Retina (tissue), 1 donor: ENCODE measurements around the gene OR6C76.
"Not testable (repeated sequence)": the region's sequence is repeated elsewhere in the genome, so short reads cannot be mapped to it uniquely, and the experiment has no call there.

Experiments
- DNase-seq: peaks from one replicate; pipeline ENCODE4 v3.0.0-alpha.2; 2016

The OR6C76 gene

DNA sequence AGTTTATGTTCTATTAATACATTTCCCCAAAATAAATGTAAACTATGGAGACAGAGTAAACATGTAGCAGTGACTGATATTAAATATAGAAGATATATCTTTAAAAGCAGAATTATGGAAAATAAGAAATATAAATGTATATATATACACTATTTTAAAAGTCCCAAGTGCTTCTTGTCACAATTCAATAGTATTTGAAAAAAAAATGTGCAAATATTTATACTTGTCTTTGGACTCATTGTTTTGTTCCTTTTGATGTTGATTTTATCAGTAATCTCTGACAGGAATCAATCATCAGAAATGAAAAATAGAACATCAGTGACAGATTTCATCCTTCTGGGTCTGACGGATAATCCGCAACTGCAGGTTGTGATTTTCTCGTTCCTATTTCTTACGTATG, at the start of gene OR6C76:
TSS of gene OR6C76 (plus strand) at position 301 of the 400 bp plus-strand sequence. CDS start at position 301, 0 bp downstream.
- DNase-seq: no peak

DNA sequence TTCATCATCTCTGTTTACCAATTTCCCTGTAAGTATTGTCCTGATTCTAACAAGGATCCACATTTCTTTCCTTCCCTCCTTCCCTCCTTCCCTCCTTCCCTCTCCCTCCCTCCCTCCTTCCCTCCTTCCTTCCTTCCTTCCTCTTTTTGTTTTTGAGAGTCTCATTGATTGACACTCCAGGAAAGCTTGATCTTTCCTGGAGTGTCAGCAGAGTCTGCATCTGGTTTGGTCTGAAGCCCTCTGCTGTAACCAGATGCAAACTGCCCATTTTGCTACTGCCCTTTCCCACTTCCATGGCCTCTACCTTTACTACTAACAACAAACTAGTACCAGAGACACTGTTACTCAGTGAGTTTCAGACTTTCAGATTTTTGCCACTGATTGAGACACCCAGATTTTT, 40.2 kb upstream of the OR6C76 start:
- no peak for DNase-seq

DNA sequence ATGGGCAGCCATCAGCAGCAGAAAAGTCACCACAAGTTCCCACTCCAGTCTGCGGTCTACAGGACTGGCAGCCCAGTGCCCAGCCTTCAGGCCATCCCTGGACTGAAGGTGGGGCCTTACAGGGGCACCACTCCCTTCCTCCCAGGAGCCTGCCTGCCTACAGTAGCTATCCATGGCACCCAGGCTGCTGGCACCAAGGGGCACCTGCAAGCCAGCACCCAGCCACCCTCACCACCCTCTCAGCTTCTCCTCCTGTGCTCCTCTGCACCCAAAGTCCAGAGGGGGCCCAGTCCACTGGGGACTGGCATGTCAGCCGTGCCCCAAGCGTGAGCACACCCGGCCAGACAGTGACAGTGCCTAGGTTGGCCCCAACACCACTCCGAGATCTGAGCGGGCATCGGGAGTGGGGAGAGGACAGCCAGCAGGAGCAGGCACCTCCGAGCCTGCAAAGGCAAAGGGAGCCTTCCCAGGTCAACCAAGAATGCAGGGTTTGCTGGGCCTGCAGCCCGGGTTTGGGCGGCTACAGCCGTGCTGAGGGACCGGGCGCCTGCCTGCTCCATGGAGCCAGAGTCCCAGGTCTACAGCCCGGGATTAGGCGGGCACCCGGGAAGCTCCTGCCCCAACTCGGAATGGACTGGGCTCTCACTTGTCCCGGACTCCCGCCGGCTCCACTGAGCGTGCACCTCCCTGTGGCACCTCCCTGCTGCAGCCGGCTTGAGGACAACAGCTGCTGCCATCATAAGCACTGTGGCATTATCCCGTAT, 33.8 kb upstream of the OR6C76 start:
- DNase-seq: no peak

- no peak for DNase-seq
Measured at GRCh38 chr12:55396326-55396725, 29.7 kb upstream of the OR6C76 start.

GRCh38 chr12:55400229-55400628, 25.8 kb upstream of the OR6C76 start, which contains the start of gene OR6C65:
OR6C65 (plus strand) TSS chr12:55400529; CDS start chr12:55400529, 0 bp downstream.
- DNase-seq: no peak

- DNase-seq: no peak
Measured at GRCh38 chr12:55407866-55408265, 18.2 kb upstream of the OR6C76 start.

- not testable (repeated sequence) for DNase-seq
Measured at GRCh38 chr12:55409133-55409532, 16.9 kb upstream of the OR6C76 start.

- not testable (repeated sequence) for DNase-seq
Measured at GRCh38 chr12:55412138-55412537, 13.9 kb upstream of the OR6C76 start.

- DNase-seq: not testable (repeated sequence)
Measured at GRCh38 chr12:55413498-55414388, 12.3 kb upstream of the OR6C76 start.

- DNase-seq: peak; percentile 43
Measured at GRCh38 chr12:55414396-55414823, 11.6 kb upstream of the OR6C76 start.

- not testable (repeated sequence) for DNase-seq
Measured at GRCh38 chr12:55414889-55415288, 11.2 kb upstream of the OR6C76 start.

DNA sequence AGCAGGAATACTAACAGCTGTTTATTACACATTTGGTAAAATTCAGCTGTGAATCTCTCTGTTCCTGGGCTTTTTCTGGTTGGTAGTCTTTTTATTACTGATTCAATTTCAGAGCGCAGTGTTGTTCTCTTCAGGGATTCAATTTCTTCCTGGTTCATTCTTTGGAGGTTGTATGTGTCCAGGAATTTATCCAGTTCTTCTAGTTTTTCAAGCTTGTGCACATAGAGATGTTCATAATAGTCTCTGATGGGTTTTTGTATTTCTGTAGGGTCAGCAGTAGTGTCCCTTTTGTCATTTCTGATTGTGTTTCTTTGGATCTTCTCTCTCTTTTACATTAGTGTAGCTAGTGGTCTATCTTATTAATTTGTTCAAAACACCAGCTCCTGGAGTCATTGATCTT, 9.1 kb upstream of the OR6C76 start:
- DNase-seq: no peak

DNA sequence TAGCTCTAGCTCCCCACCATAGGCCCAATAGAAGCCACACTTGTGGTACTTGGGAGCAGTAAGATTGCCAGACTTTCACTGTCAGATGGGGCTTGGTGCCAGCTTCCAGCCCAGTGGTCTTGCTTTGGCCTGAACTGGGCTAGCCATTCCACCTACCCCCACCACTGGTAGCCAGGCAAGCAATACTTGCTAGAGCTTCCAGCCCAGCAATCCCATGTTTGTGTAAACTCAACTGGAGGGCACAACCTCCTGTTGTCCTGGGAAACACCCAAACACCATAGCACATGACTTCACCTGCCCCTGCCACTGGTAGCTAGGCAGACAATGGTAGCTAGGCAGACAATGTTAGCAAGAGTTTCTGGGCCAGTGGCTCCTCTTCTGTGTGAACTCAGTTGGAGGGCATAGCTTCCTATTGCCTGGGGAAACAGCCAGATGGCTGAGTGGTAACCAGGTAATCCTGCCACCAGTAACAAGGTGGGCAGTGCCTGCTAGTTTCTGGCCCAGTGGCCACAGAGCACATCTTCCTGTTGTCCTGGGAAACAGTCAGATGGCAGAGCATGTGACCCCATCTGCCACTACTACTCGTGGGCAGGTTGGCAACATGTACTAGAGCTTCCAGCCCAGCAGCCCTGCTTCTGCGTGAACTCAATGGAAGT, 5.6 kb upstream of the OR6C76 start:
- no peak for DNase-seq

DNA sequence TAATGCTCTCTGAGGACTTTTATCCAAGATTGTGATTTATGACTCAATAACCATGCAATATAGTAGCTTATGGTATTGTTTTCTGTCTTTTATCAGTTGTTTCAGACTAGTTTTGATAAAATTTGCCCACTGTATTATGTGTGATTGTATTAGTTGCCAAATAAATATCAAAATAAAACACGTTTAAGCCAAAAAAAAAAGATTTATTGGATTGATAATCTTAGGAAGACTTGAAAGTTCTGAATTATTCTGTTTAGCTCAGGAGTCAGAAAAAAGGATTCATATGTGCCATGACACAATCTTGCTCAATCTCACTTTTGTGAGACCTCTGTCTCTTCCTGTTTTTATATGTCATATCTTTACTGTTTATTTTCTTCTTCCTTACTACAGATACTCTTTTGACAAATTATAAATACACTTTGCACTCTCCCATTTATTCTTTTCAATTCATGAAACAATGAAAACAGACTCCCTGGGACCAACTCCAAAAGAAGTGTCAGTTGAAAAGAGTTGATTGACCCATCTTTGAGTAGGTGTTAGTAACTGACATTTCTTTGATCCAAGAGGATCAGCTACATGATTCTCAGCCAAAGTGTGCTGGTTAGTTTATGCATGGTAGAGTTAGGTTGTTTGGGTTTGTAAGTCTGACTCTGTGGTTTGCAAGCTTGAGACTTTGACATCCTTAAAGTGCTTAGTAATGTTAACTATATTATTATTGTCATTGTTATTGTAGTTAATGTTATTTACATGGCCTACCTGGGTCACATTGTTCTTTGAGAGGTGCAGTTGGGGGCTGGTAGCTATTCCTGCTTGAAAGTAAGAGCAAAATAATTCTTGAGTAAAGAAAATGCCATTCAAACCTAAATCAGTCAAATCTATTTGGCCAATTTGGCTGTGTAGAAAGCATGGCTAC, 2.5 kb downstream of the OR6C76 start:
- no peak for DNase-seq

- not testable (repeated sequence) for DNase-seq
Measured at GRCh38 chr12:55441233-55441632, 15.2 kb downstream of the OR6C76 start.

DNA sequence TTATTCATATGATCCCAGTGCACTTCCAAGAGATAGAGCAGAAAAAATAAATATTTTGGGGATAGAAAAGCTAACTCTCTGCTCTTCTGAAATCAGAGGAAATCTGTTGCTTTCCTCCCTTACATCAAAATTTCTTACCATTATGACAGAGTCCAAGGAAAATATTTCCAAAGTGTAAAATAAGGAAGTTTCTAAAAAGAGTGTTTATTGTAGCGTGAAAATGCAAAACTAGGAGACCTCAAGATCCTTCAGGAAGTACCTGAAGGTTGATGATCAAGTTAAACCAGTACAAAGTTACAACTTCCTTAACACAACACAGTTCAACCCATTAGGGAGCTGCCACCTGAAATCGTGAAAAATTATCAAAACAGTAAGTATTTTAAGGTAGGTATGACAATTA, 17.7 kb downstream of the OR6C76 start, which contains the start of gene OR6C2:
TSS of gene OR6C2 (plus strand) at position 301 of the 400 bp plus-strand sequence. CDS start 8,138 bp downstream, outside the sequence.
- no peak for DNase-seq

GRCh38 chr12:55445357-55445756, 19.3 kb downstream of the OR6C76 start:
- no peak for DNase-seq

DNA sequence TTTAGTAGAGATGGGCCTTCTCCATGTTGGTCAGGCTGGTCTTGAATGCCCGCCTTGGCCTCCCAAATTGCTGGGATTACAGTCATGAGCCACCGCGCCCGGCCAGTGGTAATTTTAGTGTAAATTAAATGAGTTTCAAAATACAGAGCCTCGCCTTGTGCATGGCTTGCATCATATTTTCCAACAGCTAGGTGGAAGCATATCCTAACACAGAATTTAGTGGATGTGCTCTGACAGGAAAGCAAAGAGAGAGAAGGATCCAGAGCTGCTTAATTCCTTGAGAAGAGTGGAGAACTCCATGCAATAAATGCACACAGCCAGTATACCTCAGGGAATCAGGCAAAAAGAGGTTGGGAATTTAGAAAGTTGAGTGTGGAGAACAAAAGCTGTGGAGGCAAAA, 20.3 kb downstream of the OR6C76 start:
- no peak for DNase-seq

DNA sequence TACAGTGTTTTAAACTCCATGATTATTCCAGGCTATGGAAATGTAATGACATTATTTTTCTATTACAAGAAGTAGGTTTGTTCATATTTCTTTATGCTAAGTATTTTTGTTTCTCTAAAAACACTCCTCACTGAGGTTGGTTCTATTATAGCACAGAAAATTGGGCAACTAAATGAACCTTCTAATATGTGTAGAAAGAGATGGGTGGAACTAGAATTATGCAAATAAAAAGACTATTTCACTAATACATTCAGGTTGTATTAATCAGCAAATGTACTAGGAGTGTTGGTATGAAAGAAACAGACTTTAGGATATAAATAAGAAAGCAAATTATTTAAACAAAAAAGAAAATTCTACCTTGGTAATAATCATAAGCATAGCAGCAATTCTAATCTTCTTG, 22.8 kb downstream of the OR6C76 start:
- DNase-seq: no peak

GRCh38 chr12:55464926-55465325, 38.9 kb downstream of the OR6C76 start:
- not testable (repeated sequence) for DNase-seq

GRCh38 chr12:55467836-55468235, 41.8 kb downstream of the OR6C76 start:
- DNase-seq: no peak

DNA sequence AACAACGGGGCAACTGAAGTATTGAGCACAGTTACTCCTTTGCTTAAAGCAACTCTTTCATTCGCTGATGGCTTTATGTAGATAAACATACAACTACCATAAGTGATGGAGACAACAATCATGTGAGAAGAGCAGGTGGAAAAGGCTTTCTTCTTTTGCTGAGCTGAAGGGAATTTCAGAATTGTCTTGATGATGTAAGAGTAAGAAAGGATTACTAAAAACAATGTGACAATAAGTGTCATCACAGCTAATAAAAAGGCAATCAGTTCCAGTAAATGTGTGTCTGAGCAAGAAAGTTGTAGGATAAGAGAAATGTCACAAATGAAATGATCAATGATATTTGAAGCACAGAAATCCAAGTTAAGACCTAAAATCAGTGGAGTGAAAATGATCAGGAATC, 43.2 kb downstream of the OR6C76 start:
- DNase-seq: no peak
